ENCODE data around the gene PIGB.

PIGB gene

GRCh38 chr15:55360256-55360655, 41.2 kb downstream of the PIGB start:
- Histone ChIP-seq H3K4me1 (peaks cover 11% of the 10 kb centered on the region), H3K9me3 (no peaks in the 10 kb centered on the region), H3K36me3 (no peaks in the 10 kb centered on the region), H3K4me3 (ENCODE audit: low read depth, low read length) (no peak overlapping the region), H3K27me3 (no peaks in the 10 kb centered on the region)
- no peak for DNase-seq
- TF ChIP-seq CTCF (IDR thresholded peaks at IDR 0.05; ENCODE audit: low read depth, low read length) = no peak

GRCh38 chr15:55361048-55361447, 42.0 kb downstream of the PIGB start:
- Histone ChIP-seq H3K27me3 (no peaks in the 10 kb centered on the region), H3K4me3 (ENCODE audit: low read depth, low read length) (no peak overlapping the region), H3K36me3 (no peaks in the 10 kb centered on the region), H3K4me1 (peaks cover 11% of the 10 kb centered on the region), H3K9me3 (no peaks in the 10 kb centered on the region)
- TF ChIP-seq CTCF (IDR thresholded peaks at IDR 0.05; ENCODE audit: low read depth, low read length) = no peak
- DNase-seq = no peak

GRCh38 chr15:55362641-55363040, 43.6 kb downstream of the PIGB start:
- Histone ChIP-seq H3K27me3 (no peaks in the 10 kb centered on the region), H3K4me1 (peaks cover 5% of the 10 kb centered on the region), H3K4me3 (ENCODE audit: low read depth, low read length) (no peak overlapping the region), H3K9me3 (no peaks in the 10 kb centered on the region), H3K36me3 (no peaks in the 10 kb centered on the region)
- DNase-seq = no peak
- TF ChIP-seq CTCF (IDR thresholded peaks at IDR 0.05; ENCODE audit: low read depth, low read length) = no peak

- no peaks in the 10 kb centered on the region for H3K9me3 ChIP-seq
- H3K36me3 ChIP-seq = no peaks in the 10 kb centered on the region
- no peak overlapping the region for H3K4me3 ChIP-seq (ENCODE audit: low read depth, low read length)
- no peak for TF ChIP-seq CTCF (IDR thresholded peaks at IDR 0.05; ENCODE audit: low read depth, low read length)
- no peak for DNase-seq
- H3K4me1 ChIP-seq = no peaks in the 10 kb centered on the region
- no peaks in the 10 kb centered on the region for H3K27me3 ChIP-seq
These were observed 48.0 kb downstream of the PIGB start for GRCh38 chr15:55366981-55367380.

GRCh38 chr15:55372701-55373440, 53.8 kb downstream of the PIGB start:
- Histone ChIP-seq H3K4me3 (ENCODE audit: low read depth, low read length) (no peak overlapping the region), H3K36me3 (no peaks in the 10 kb centered on the region), H3K4me1 (no peaks in the 10 kb centered on the region), H3K9me3 (no peaks in the 10 kb centered on the region), H3K27me3 (no peaks in the 10 kb centered on the region)
- DNase-seq = no peak
- no peak for TF ChIP-seq CTCF (IDR thresholded peaks at IDR 0.05; ENCODE audit: low read depth, low read length)

- H3K4me1 ChIP-seq = no peaks in the 10 kb centered on the region
- no peaks in the 10 kb centered on the region for H3K9me3 ChIP-seq
- no peak for DNase-seq
- no peak for TF ChIP-seq CTCF (IDR thresholded peaks at IDR 0.05; ENCODE audit: low read depth, low read length)
- H3K36me3 ChIP-seq = no peaks in the 10 kb centered on the region; the same call in 1 of the 2 replicates
- no peaks in the 10 kb centered on the region for H3K27me3 ChIP-seq
- H3K4me3 ChIP-seq (ENCODE audit: low read depth, low read length) = no peak overlapping the region
These were observed 60.1 kb downstream of the PIGB start for GRCh38 chr15:55379095-55379494.

Data from BE2C (cell line).